WI38 (cell line): ENCODE data around the gene CIROP.

ENCODE experiments used
- H3K4me3 ChIP-seq: 2 replicates; pipeline ENCODE4 v1.5.1; 2011; ENCODE audit warnings: low read depth, mild to moderate bottlenecking, control low read depth, low read length
- CTCF ChIP-seq: IDR thresholded peaks from 2 replicates; pipeline ENCODE4 v1.5.1; 2012; ENCODE audit warnings: low read depth, mild to moderate bottlenecking, control low read depth, low read length

CIROP gene

GRCh38 chr14:23146980-23147379 is 42.2 kb upstream of the CIROP start:
- no peak overlapping the region for H3K4me3 ChIP-seq
- no peak for TF ChIP-seq CTCF

GRCh38 chr14:23146351-23146910 is 41.6 kb upstream of the CIROP start:
- no peak for TF ChIP-seq CTCF
- no peak overlapping the region for H3K4me3 ChIP-seq

GRCh38 chr14:23145794-23146350 is 41.1 kb upstream of the CIROP start:
- no peak for TF ChIP-seq CTCF
- no peak overlapping the region for H3K4me3 ChIP-seq

GRCh38 chr14:23143911-23144310 is 39.1 kb upstream of the CIROP start:
- no peak for TF ChIP-seq CTCF
- no peak overlapping the region for H3K4me3 ChIP-seq

GRCh38 chr14:23142826-23143225 is 38.0 kb upstream of the CIROP start:
- no peak overlapping the region for H3K4me3 ChIP-seq
- TF ChIP-seq CTCF = no peak

- TF ChIP-seq CTCF = no peak
- no peak overlapping the region for H3K4me3 ChIP-seq
Observed at GRCh38 chr14:23141706-23142444, 37.1 kb upstream of the CIROP start.

- H3K4me3 ChIP-seq = no peak overlapping the region
- TF ChIP-seq CTCF = no peak
Observed at GRCh38 chr14:23140371-23140770, 35.6 kb upstream of the CIROP start.
